HL-60 (cell line): ENCODE data around the gene CCDC93.

ENCODE experiments used
- DNase-seq, 2 experiments: peaks; one replicate each; pipeline ENCODE4 v3.0.0-alpha.2; 2010 to 2020; ENCODE audit warnings: low read depth in 1 of 2, low spot score in 1 of 2
- H3K27ac ChIP-seq: fragments of 250-450 bp; sonication (Bioruptor Pico); replicated peaks from 2 replicates; pipeline ENCODE4 v1.5.1; 2020; ENCODE audit warnings: mild to moderate bottlenecking, moderate library complexity
- H3K27me3 ChIP-seq: fragments of 250-450 bp; sonication (Bioruptor Pico); 2 replicates; pipeline ENCODE4 v1.5.1; 2021; ENCODE audit warnings: mild to moderate bottlenecking, moderate library complexity; ENCODE audit not compliant: insufficient read depth, poor library complexity, severe bottlenecking
- H3K4me3 ChIP-seq: replicated peaks from 2 replicates; pipeline ENCODE4 v1.5.1; 2011; ENCODE audit warnings: mild to moderate bottlenecking, control low read depth, low read length; ENCODE audit not compliant: insufficient read depth
- CTCF ChIP-seq: IDR thresholded peaks from one replicate; pipeline ENCODE4 v1.5.1; 2011; ENCODE audit warnings: low read length, control low read depth, inconsistent platforms; ENCODE audit not compliant: insufficient read depth
- GABPA ChIP-seq: IDR thresholded peaks from 2 replicates; pipeline ENCODE4 v1.6.1; 2012; ENCODE audit warnings: low read depth
- POLR2AphosphoS5 ChIP-seq: IDR thresholded peaks from 2 replicates; pipeline ENCODE4 v1.6.1; 2012; ENCODE audit warnings: low read depth
- REST ChIP-seq: IDR thresholded peaks from 2 replicates; pipeline ENCODE4 v1.6.1; 2012; ENCODE audit warnings: low read depth; ENCODE audit not compliant: insufficient replicate concordance
- SPI1 ChIP-seq: IDR thresholded peaks from 2 replicates; pipeline ENCODE4 v1.6.1; 2012; ENCODE audit warnings: low read depth, mild to moderate bottlenecking, borderline replicate concordance

CCDC93 gene

GRCh38 chr2:117948615-117949014 is 65.3 kb downstream of the CCDC93 start:
- TF ChIP-seq SPI1, result no peak
- no peak for TF ChIP-seq CTCF
- TF ChIP-seq REST, result no peak
- TF ChIP-seq GABPA, result no peak
- TF ChIP-seq POLR2AphosphoS5, result no peak
- Histone ChIP-seq H3K27me3 (no peaks in the 10 kb centered on the region), H3K4me3 (no peak overlapping the region), H3K27ac (no peak overlapping the region)
- no peak for DNase-seq

GRCh38 chr2:117945296-117945695 is 68.6 kb downstream of the CCDC93 start:
- Histone ChIP-seq H3K27me3 (no peaks in the 10 kb centered on the region), H3K4me3 (no peak overlapping the region), H3K27ac (no peak overlapping the region)
- TF ChIP-seq CTCF, result no peak
- TF ChIP-seq GABPA, result no peak
- TF ChIP-seq SPI1, result no peak
- TF ChIP-seq POLR2AphosphoS5, result no peak
- TF ChIP-seq REST, result no peak
- no peak for DNase-seq

GRCh38 chr2:117944816-117945215 is 69.1 kb downstream of the CCDC93 start:
- Histone ChIP-seq H3K4me3 (no peak overlapping the region), H3K27me3 (no peaks in the 10 kb centered on the region), H3K27ac (no peak overlapping the region)
- no peak for TF ChIP-seq GABPA
- TF ChIP-seq REST, result no peak
- no peak for TF ChIP-seq SPI1
- DNase-seq, result no peak
